HuH-7.5 (cell line): ENCODE data around the gene ITGB7.

Source experiments
- DNase-seq: peaks from one replicate; pipeline ENCODE4 v3.0.0; 2011; ENCODE audit warnings: low spot score

ITGB7 gene

GRCh38 chr12:53207042-53207441, at the start of gene ITGB7:
Gene ITGB7, minus strand, starts transcription at chr12:53207251. Its CDS starts 6,808 bp downstream, at chr12:53200443.
- DNase-seq, result no peak

GRCh38 chr12:53255996-53256395, 48.9 kb upstream of the ITGB7 start:
- DNase-seq, result no peak

GRCh38 chr12:53254816-53255545, 47.9 kb upstream of the ITGB7 start:
- no peak for DNase-seq

- DNase-seq, result no peak
Observed at GRCh38 chr12:53253298-53253697, 46.2 kb upstream of the ITGB7 start.

- DNase-seq, result peak; percentile 51
Observed at GRCh38 chr12:53252349-53252916, 45.4 kb upstream of the ITGB7 start.

- peak; percentile 91 for DNase-seq
Observed at GRCh38 chr12:53251477-53252348, 44.7 kb upstream of the ITGB7 start.

GRCh38 chr12:53245286-53245685, 38.2 kb upstream of the ITGB7 start:
- no peak for DNase-seq

- no peak for DNase-seq
Observed at GRCh38 chr12:53244337-53244736, 37.3 kb upstream of the ITGB7 start.

GRCh38 chr12:53241623-53242412, 34.8 kb upstream of the ITGB7 start:
- DNase-seq, result no peak

GRCh38 chr12:53239643-53240258, 32.7 kb upstream of the ITGB7 start:
- no peak for DNase-seq

GRCh38 chr12:53236443-53237111, 29.5 kb upstream of the ITGB7 start:
- no peak for DNase-seq

- no peak for DNase-seq
Observed at GRCh38 chr12:53235742-53236442, 28.8 kb upstream of the ITGB7 start.

GRCh38 chr12:53235164-53235563, 28.1 kb upstream of the ITGB7 start:
- no peak for DNase-seq

GRCh38 chr12:53234271-53234914, 27.3 kb upstream of the ITGB7 start:
- DNase-seq, result no peak

GRCh38 chr12:53233671-53234121, 26.6 kb upstream of the ITGB7 start:
- no peak for DNase-seq

GRCh38 chr12:53232646-53233461, 25.8 kb upstream of the ITGB7 start:
- DNase-seq, result peak; percentile 62

GRCh38 chr12:53231921-53232645, 25.0 kb upstream of the ITGB7 start, which contains the start of gene RARG:
Gene RARG, minus strand, starts transcription at chr12:53232209. Its CDS starts 4,664 bp downstream, at chr12:53227545.
- no peak for DNase-seq

GRCh38 chr12:53231671-53231920, 24.5 kb upstream of the ITGB7 start:
- no peak for DNase-seq
